CD4-positive, alpha-beta T cell treated with Interleukin-15 for 1 hour (primary cell): Measurements from ENCODE around the gene C4orf50.
"Not testable (repeated sequence)": the region's sequence is repeated elsewhere in the genome, so short reads cannot be mapped to it uniquely, and the experiment has no call there.

Source experiments
- DNase-seq: peaks from one replicate; pipeline ENCODE4 v3.0.0-alpha.2; 2020

The C4orf50 gene

DNA sequence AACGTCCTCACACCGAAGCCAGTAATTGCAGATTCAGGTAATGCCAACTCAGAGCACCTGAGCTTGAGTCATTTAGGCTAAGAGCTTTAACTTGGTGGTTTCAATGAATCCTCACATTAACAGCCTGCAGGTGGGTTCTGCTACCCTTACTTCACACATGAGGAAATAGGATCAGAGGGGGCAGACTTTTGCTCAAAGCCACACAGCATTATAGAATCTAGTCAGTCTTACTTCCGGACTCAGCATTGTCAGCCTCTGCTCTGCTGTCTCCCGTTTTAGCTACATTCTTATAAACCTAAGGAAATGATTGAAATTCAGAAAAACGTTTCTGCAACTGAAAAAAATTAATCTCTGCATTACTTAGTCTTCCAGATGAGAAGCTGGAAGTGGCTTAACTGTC, 6.0 kb downstream of the C4orf50 start:
- no peak for DNase-seq

DNA sequence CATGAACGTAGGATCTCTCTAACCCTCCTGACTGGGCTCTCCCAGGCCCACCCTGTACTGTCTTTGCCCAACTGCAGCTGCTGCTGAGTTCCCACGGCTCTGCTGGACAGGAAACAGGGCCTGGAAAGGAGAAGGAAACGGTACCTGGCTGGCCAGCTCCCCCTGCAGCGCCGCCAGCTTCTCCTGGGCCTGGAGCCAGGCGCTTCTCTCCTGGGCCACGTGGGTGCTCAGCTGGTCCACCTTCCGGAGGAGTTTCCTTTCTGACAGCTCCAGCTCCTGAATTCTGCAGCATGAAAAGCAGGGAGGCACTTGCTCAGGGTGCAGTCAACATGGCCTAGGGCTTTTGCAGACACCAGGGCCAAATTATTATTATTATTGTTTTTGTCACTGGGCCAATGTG, 6.5 kb downstream of the C4orf50 start:
- no peak for DNase-seq

DNA sequence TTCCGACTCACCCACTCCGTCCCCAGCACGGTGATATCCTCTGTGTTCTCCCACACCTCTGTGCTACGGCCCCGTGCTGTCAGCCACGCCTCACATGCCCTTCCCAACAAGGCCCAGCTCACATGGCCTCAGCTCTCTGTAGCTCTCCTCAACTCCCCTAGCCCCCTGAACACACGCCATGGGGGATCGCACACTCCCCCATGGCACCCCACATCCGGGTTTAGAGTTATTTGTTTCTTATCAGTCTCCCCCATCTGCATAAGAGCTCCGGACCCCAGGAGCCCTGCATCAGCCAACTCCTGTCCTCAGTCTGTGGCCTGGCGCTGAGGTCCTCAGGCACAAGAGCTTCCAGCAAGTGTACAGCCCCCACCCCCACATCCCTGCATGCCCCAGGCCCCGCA, 7.0 kb downstream of the C4orf50 start:
- no peak for DNase-seq

- no peak for DNase-seq
Observed at GRCh38 chr4:6010789-6011188, 7.4 kb downstream of the C4orf50 start.

DNA sequence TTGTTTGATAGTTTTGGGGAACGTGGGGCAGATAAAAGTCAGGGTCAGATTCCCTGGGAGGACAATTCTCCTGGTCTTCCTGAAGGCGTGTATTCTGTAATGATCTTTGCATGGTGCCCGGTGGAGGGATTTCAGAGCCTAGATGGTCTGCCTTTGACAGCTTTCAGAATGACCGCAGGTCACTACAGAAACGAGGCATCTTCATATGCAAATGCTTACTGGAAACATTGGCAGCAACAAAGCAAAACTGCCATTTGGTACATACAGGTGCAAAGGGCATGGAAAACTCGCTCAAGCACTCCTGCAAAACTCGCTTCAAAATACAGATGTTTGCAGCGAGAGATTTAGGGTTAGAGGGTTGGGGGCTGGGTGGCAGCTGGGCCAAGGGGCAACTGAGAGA, 8.8 kb downstream of the C4orf50 start:
- no peak for DNase-seq

DNA sequence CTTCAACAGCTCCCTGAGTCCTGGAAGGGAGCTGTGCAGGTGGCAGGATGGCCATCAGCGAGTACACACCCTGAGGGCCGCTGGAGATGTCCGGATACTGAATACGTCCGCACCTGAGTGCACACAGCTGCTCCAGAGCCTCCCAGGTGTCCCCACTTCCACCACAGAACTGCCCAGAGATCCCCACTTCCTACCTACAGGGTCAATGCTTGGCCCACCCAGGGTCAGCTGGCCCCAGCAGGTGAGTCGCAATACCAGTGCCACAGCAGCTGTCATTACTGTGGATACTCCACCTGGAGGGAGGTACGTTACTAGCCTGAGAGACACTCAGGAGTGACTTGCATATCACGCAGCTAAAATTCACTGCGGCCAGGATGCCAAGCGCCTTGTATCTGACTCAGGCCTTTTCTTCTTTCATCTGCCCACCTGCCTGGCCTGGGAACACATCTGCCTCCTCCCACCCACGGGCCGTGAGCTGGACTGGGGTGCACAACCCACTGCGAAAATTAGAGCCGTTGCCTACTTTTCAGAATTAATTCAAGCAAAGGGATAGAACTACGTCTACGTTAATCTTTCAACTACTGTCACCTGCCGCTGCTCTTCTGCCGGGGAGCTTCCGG, 9.4 kb downstream of the C4orf50 start:
- DNase-seq: no peak

GRCh38 chr4:6008092-6008551, 10.1 kb downstream of the C4orf50 start:
- no peak for DNase-seq

- DNase-seq: no peak
Observed at GRCh38 chr4:6005175-6005574, 13.1 kb downstream of the C4orf50 start.

GRCh38 chr4:6003485-6003884, 14.7 kb downstream of the C4orf50 start:
- DNase-seq: not testable (repeated sequence)

GRCh38 chr4:6002926-6003325, 15.3 kb downstream of the C4orf50 start:
- DNase-seq: no peak

- no peak for DNase-seq
Observed at GRCh38 chr4:6002492-6002833, 15.8 kb downstream of the C4orf50 start.

DNA sequence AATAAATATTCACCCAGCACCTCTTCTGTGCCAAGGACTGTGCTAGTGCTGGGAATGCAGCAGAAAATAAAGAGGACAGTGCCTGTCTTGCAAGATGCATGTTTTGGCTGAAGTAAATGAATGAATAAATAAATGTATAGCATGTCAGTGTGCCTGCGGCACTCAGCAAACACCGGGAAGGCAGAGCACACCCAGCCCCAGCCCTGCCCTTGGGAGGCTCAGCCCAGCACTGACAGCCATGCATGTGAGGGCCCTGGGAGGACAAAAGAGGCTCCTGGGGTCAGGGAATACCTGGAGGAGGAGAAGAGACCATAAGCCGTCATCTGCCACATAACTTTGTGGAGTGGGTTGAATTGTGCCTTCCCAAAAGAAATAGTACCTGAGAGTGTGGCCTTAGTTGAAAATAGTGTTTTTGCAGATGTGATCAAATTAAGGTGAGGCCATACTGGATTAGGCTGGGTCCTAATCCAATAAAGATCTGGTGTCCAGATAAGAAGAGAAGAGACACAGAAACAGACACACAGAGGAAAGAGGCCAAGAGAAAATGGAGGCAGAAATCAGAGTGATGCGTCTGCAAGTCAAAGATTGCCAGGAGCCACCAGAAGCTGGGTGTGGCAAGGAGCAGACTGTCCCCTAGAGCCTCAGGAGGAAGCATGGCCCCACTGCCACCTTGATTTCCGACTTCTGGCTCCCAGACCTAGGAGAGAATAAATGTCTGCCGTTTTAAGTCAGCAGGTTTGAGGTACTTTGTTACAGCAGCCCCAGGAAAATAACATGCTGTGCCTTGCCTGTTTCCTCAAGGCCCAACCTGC, 16.3 kb downstream of the C4orf50 start:
- DNase-seq: no peak

DNA sequence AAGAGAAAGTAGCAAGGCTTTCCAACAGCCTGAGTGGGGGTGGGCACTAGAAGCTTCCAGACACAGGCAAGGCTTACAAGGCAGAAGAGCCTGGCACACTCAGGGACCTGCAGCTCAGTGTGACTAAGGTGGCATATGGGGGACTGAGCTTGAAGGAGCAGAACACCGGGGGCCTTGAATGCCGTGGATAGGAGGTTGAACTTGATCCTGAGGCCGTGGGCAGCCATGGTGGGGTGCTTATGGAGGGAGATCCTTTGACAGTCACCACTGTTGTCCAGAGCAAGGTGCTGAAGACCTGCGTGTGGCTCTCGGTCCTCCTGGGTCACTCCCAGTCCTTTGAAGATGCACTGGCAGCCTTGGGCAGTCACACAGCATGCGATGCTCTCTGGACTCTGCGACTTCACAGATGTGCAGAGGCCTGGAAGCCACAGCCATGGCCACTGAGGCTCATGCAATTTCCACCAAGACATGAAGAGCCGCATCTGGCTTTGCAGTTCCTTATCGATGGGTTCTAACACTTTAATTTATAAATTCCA, 18.3 kb downstream of the C4orf50 start:
- DNase-seq: no peak

GRCh38 chr4:5999356-5999755, 18.9 kb downstream of the C4orf50 start:
- DNase-seq: no peak

DNA sequence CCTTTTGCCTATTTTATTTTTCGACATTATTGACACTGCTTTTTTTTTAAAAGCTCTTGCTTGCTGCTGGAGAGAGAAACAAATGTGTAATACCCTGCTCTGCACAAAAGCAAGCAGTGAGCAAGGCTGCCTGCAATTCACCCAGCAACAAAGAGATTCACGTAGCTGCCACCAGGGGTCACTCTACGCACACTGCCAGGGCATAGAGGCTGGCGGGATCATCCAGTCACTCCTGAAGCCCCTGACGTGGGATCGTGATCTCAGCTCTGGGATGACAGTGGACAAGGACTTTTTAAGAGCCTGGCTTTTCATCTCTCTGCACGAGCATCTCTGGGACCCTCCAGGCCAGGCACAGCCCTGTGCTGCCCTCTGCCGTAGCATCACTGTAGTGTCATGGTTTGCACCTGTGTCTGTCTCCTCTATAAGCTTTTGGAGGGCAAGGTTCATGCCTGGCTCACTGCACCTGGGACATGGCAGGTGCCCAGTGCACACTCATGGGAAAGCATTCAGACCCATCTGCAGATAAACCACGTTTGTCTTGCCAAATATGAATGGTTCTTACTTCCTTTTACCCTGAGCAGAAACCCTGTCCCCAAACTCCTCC, 19.8 kb downstream of the C4orf50 start:
- DNase-seq: no peak

GRCh38 chr4:5996641-5997040, 21.6 kb downstream of the C4orf50 start:
- DNase-seq: no peak

GRCh38 chr4:5995901-5996623, 22.2 kb downstream of the C4orf50 start:
- DNase-seq: no peak

GRCh38 chr4:5993876-5994811, 24.1 kb downstream of the C4orf50 start:
- no peak for DNase-seq

DNA sequence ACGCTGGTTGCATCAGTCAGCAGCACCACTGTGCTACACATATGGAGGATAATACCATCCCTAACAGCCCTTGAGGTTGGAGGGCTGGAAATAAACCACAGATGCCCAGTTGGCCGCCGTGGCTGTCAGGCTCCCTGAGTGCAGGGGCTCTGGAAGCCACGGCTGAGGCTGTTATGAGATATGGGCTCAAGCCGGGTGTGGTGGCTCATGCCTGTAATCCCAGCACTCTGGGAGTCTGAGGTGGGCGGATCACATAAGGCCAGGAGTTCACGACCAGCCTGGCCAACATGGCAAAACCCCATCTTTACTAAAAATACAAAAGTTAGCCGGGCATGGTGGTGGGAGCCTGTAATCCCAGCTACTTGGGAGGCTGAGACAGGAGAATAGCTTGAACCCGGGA, 24.9 kb downstream of the C4orf50 start:
- DNase-seq: not testable (repeated sequence)

DNA sequence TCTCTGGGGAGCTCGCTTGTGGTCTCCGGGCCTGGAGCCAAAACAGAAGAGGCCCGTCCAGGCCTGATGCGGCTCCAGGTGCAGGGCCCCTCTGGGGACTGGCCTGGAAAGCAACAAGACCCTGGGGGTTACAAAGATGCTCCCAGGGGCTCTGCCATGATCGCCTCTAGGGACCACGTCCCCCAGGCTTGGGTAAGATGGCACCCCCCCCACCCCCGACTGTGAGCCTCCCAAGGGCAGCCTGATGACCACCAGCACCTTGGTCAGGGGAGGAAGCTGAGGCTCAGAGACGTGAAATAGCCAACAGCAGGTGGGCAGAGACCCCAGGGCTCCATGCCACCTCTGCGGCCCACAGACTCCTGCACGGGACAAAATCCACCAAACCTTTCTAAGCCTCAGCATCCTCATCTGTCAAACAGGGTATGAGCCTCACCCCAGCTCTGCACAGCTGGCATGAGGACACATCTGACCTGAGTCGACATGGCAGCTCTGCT, 25.4 kb downstream of the C4orf50 start:
- no peak for DNase-seq

- no peak for DNase-seq
Observed at GRCh38 chr4:5992171-5992827, 25.9 kb downstream of the C4orf50 start.
